ENCODE measurements around the gene MORC4. TPM values are rescaled to one million over a fixed set of nuclear protein-coding genes. Genes with fewer than 3 reads are reported as not detected.

Gene MORC4
- total RNA-seq, 2 experiments from 2014 or later: 7.7 to 9.4 TPM

- Mint-ChIP-seq H3K9me3 (no peaks in the 10 kb centered on the region), H3K4me1 (no peaks in the 10 kb centered on the region), H3K36me3 (ENCODE audit: low read depth) (no peaks in the 10 kb centered on the region), H3K27me3 (no peaks in the 10 kb centered on the region), H3K27ac (no peak overlapping the region), H3K4me3 (no peak overlapping the region)
- ChIA-PET CTCF (interaction anchor here (1.5 kb wide), 1 partner anchor 24 kb away, joined by 4 read pairs; no protein-coding TSS in a partner anchor), POLR2A (no interaction called here)
- DNase-seq: no peak
Observed at GRCh38 chrX:106899276-106899675, 100.7 kb downstream of the MORC4 start.

DNA sequence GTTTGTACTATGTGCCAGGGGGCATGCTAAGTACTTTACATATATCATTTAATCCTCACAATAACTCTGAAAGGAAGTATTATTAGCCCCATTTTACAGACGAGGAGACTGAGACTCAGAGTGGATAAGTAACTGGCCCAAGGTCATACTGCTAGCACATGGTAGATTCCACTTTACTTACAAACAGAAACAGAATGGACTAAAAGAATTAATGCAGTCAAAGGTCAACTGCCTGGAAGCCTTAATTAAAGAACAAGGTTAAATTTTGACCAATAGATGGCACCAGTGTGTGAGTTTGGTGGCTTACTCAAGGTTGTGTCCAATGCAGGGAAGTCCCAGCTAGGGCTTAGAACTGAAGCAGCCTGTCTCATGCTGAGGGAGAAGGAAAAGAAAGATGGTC lies 101.5 kb downstream of the MORC4 start:
- Mint-ChIP-seq H3K36me3 (ENCODE audit: low read depth) (no peaks in the 10 kb centered on the region), H3K4me3 (no peak overlapping the region), H3K4me1 (no peaks in the 10 kb centered on the region), H3K27me3 (no peaks in the 10 kb centered on the region), H3K27ac (no peak overlapping the region), H3K9me3 (no peaks in the 10 kb centered on the region)
- CTCF ChIA-PET: interaction anchor here (0.6 to 1.5 kb wide), 3 partner anchors 11 to 45 kb away, joined by 3 to 4 read pairs (median 3); no protein-coding TSS in a partner anchor
- peak; percentile 14 for DNase-seq
- POLR2A ChIA-PET: no interaction called here

DNA sequence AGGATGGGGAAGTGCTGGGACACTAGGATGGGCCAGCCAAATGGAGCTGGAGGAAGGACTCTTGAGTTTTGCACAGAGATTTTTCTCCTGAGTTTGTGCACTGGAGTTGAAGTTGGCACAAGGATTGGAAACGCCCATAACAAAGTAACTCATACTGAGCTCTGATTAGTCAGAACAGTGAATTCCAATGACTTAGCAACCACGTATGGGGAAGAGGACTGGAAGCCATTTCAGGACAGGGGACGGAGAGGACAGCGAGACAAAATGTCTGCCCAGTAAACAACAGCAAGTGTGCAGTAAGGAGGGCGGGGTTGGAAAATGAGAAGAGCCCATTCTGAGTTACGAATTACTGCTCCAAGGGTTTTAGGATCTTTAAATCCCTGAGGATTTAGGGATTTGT lies 102.8 kb downstream of the MORC4 start:
- ChIA-PET POLR2A (no interaction called here), CTCF (interaction anchor here (0.7 to 1.2 kb wide), 2 partner anchors 30 to 933 kb away, joined by 3 read pairs; no protein-coding TSS in a partner anchor)
- Mint-ChIP-seq H3K9me3 (no peaks in the 10 kb centered on the region), H3K4me1 (no peaks in the 10 kb centered on the region), H3K27me3 (no peaks in the 10 kb centered on the region), H3K27ac (no peak overlapping the region), H3K36me3 (ENCODE audit: low read depth) (no peaks in the 10 kb centered on the region), H3K4me3 (no peak overlapping the region)
- no peak for DNase-seq

DNA sequence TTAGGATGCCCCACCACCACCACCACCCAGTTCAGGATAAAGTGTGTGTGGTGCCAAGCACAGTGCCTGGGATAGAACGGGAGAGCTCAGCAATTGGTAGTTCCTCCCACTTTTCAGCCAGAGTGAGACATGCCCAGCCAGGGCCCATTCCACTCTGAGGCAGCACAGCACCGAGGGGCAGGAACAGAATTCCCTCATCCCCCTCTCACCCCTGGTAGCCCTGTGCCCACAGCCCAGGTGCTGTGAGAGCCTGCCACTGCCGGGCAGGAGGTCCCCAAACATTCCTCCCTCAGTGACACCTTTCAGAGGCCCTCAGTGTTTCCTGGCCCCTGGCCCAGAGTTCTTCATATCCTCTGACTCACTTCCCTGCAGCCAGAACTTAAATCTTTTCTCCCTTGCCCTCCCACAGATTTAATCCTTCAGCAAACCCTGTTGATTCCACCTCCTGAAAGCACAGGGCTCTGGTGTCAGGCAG lies 105.0 kb downstream of the MORC4 start:
- ChIA-PET CTCF (interaction anchor here (0.9 to 1.9 kb wide), 3 partner anchors 8 to 25 kb away, joined by 3 to 5 read pairs (median 4); partner anchors contain the start of genes CLDN2 and RIPPLY1), POLR2A (no interaction called here)
- no peaks in the 10 kb centered on the region for H3K36me3 Mint-ChIP-seq (ENCODE audit: low read depth)
- H3K4me3 Mint-ChIP-seq: no peak overlapping the region
- H3K27me3 Mint-ChIP-seq: no peaks in the 10 kb centered on the region
- no peak overlapping the region for H3K27ac Mint-ChIP-seq
- DNase-seq: no peak
- H3K4me1 Mint-ChIP-seq: no peaks in the 10 kb centered on the region
- no peaks in the 10 kb centered on the region for H3K9me3 Mint-ChIP-seq

GRCh38 chrX:106894392-106894909 lies 105.6 kb downstream of the MORC4 start:
- peaks cover 1% of the 10 kb centered on the region for H3K27me3 Mint-ChIP-seq
- H3K4me3 Mint-ChIP-seq: no peak overlapping the region
- H3K36me3 Mint-ChIP-seq (ENCODE audit: low read depth): no peaks in the 10 kb centered on the region
- ChIA-PET CTCF (interaction anchor here (0.6 to 1.9 kb wide), 4 partner anchors 9 to 791 kb away, joined by 3 to 5 read pairs (median 4); partner anchors contain the start of genes CLDN2 and RIPPLY1), POLR2A (no interaction called here)
- H3K27ac Mint-ChIP-seq: no peak overlapping the region
- no peaks in the 10 kb centered on the region for H3K9me3 Mint-ChIP-seq
- DNase-seq: peak; percentile 57
- no peaks in the 10 kb centered on the region for H3K4me1 Mint-ChIP-seq

- no peaks in the 10 kb centered on the region for H3K36me3 Mint-ChIP-seq (ENCODE audit: low read depth)
- peaks cover 3% of the 10 kb centered on the region for H3K27me3 Mint-ChIP-seq
- POLR2A ChIA-PET: no interaction called here
- no peak overlapping the region for H3K27ac Mint-ChIP-seq
- H3K4me1 Mint-ChIP-seq: no peaks in the 10 kb centered on the region
- DNase-seq: no peak
- no peaks in the 10 kb centered on the region for H3K9me3 Mint-ChIP-seq
- CTCF ChIA-PET: no interaction called here
- H3K4me3 Mint-ChIP-seq: no peak overlapping the region
Observed at GRCh38 chrX:106891762-106892460, 108.1 kb downstream of the MORC4 start.

Other genes with a start within 250 kb of the MORC4 start
- gene TBC1D8B, start 197.5 kb downstream of the MORC4 start, total RNA-seq: under 1 TPM; 0.35 to 0.40 TPM
- not detected for gene RIPPLY1, start 96.9 kb downstream of the MORC4 start, total RNA-seq
- not detected for gene CLDN2, start 79.8 kb downstream of the MORC4 start, total RNA-seq
- 10 to 100 TPM; 12.8 to 14.5 TPM for gene RBM41, start 118.6 kb upstream of the MORC4 start, total RNA-seq
- 1 to 10 TPM; 1.9 to 3.1 TPM for gene NUP62CL, start 206.2 kb upstream of the MORC4 start, total RNA-seq
- not detected for gene DNAAF6, start 206.4 kb upstream of the MORC4 start, total RNA-seq

Data from activated CD4-positive, alpha-beta T cell treated with anti-CD3 and anti-CD28 coated beads, Interleukin-2, amount 10 ng/mL, durations not matched to agents 7 days and 5 days (primary cell).